Ishikawa (cell line): ENCODE data around the gene PPP1R12A.

ENCODE experiments used
- CEBPB ChIP-seq: IDR thresholded peaks from 2 replicates; pipeline ENCODE4 v1.6.1; 2012
- CREB1 ChIP-seq: IDR thresholded peaks from 2 replicates; pipeline ENCODE4 v1.6.1; 2012; ENCODE audit warnings: low read depth
- EGR1 ChIP-seq: IDR thresholded peaks from 2 replicates; pipeline ENCODE4 v1.6.1; 2012
- EP300 ChIP-seq: IDR thresholded peaks from 2 replicates; pipeline ENCODE4 v1.6.1; 2012; ENCODE audit warnings: borderline replicate concordance
- FOXM1 ChIP-seq: IDR thresholded peaks from 2 replicates; pipeline ENCODE4 v1.6.1; 2012; ENCODE audit warnings: low read depth, borderline replicate concordance
- RAD21 ChIP-seq: IDR thresholded peaks from 2 replicates; pipeline ENCODE4 v1.6.1; 2012; ENCODE audit warnings: low read depth
- REST ChIP-seq: IDR thresholded peaks from 2 replicates; pipeline ENCODE4 v1.6.1; 2012; ENCODE audit warnings: low read depth, mild to moderate bottlenecking
- TAF1 ChIP-seq: IDR thresholded peaks from 2 replicates; pipeline ENCODE4 v1.6.1; 2012; ENCODE audit warnings: low read depth, mild to moderate bottlenecking
- TCF12 ChIP-seq: IDR thresholded peaks from 2 replicates; pipeline ENCODE4 v1.6.1; 2012; ENCODE audit warnings: low read depth
- YY1 ChIP-seq: IDR thresholded peaks from 2 replicates; pipeline ENCODE4 v1.6.1; 2012; ENCODE audit warnings: low read depth
- TF ChIP-seq, protein P1 (sequence below): IDR thresholded peaks from 2 replicates; pipeline ENCODE4 v1.6.1; 2012

DNA sequence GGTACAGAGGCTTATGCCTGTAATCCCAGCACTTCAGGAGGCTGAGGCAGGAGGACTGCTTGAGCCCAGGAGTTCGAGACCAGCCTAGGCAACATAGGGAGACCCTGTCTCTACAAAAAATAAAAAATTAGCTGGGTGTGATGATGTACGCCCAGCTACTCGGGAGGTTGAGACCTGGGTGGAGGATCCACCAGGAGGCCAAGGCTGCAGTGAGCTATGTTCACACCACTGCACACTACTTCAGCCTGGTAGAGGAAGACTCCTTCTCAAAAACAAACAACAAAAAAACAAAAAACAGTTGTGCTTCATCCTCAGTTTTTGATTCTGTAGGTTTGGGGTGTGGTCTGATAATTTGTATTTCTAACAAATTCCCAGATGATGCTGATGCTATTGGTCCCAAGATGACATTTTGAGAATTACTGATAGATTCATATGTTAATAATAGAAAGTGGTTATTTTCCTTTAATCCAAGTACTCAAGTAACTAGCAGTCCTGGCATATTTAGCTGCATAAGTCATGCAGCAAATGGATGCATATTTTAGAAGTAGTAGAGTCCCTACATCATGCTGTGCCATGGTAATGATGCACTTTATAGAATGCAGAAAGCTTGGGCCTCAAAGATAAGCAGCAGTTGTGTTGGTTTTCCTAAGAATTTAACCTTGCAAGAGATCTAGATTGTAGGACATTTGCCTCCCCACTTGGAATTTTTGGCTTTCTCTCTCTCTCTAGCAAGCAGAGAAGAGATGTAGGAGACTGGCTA lies 168.0 kb downstream of the PPP1R12A start:
- TF ChIP-seq CEBPB (no peak), YY1 (no peak), FOXM1 (no peak), EP300 (no peak), REST (no peak), RAD21 (no peak), EGR1 (no peak), CREB1 (no peak), TAF1 (no peak), TCF12 (no peak)
- TF ChIP-seq, protein P1, sequence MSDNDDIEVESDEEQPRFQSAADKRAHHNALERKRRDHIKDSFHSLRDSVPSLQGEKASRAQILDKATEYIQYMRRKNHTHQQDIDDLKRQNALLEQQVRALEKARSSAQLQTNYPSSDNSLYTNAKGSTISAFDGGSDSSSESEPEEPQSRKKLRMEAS, result no peak
